ENCODE data around the gene FREY1. TPM values are rescaled to one million over a fixed set of nuclear protein-coding genes. Genes with fewer than 3 reads are reported as not detected.

Gene FREY1
- polyA plus RNA-seq, 3 donors = 0.37 TPM; not detected in 2

- Mint-ChIP-seq H3K4me1 (peaks cover 20% of the 10 kb centered on the region), H3K36me3 (peaks cover 81 to 94% of the 10 kb centered on the region in 2 donors)
Measured at GRCh38 chr11:45860764-45861510, 46.1 kb downstream of the FREY1 start.

GRCh38 chr11:45860348-45860747, 46.7 kb downstream of the FREY1 start:
- Mint-ChIP-seq H3K9me3 (no peaks in the 10 kb centered on the region), H3K27ac (peak overlapping the region in 3 of 7 donors; percentile 31 to 72 (median 64)), H3K4me3 (no peak overlapping the region), H3K4me1 (peaks cover 20% of the 10 kb centered on the region), H3K36me3 (peaks cover 81 to 94% of the 10 kb centered on the region in 2 donors), H3K27me3 (ENCODE audit: low read depth in 3 of 3) (no peaks in the 10 kb centered on the region)
- Histone ChIP-seq H3K4me2 (replicated peaks; ENCODE audit: extremely low read depth, low read length, poor library complexity, severe bottlenecking) (no peak overlapping the region), H3K4me1 (ENCODE audit: control insufficient read depth in 1 of 2, insufficient read depth in 2 of 2, low read length in 2 of 2) (peaks cover 19 to 22% of the 10 kb centered on the region in 2 donors), H4K20me1 (ENCODE audit: insufficient read depth, low read length) (peaks cover 42% of the 10 kb centered on the region), H3K9me3 (replicated peaks in 1 of 2; ENCODE audit: control insufficient read depth in 1 of 2, insufficient read depth in 1 of 2, low read length in 2 of 2) (no peaks in the 10 kb centered on the region), H2AFZ (ENCODE audit: insufficient read depth, low read depth, low read length, poor library complexity, severe bottlenecking) (no peak overlapping the region), H3K27ac (ENCODE audit: low read depth in 1 of 2, low read length in 2 of 2) (no peak overlapping the region), H3K9ac (ENCODE audit: insufficient read depth, low read length, poor library complexity, severe bottlenecking) (no peak overlapping the region), H3K4me3 (replicated peaks in 1 of 3; ENCODE audit: low read depth in 2 of 3, low read length in 3 of 3) (no peak overlapping the region), H3K79me2 (ENCODE audit: insufficient read depth, low read length) (no peaks in the 10 kb centered on the region), H3K36me3 (replicated peaks in 1 of 2; ENCODE audit: control insufficient read depth in 1 of 2, insufficient read depth in 2 of 2, low read length in 2 of 2) (peaks cover 71 to 99% of the 10 kb centered on the region in 2 donors), H3K27me3 (ENCODE audit: control insufficient read depth in 2 of 2, insufficient read depth in 2 of 2, low read length in 2 of 2) (no peaks in the 10 kb centered on the region)
- TF ChIP-seq, protein P1, sequence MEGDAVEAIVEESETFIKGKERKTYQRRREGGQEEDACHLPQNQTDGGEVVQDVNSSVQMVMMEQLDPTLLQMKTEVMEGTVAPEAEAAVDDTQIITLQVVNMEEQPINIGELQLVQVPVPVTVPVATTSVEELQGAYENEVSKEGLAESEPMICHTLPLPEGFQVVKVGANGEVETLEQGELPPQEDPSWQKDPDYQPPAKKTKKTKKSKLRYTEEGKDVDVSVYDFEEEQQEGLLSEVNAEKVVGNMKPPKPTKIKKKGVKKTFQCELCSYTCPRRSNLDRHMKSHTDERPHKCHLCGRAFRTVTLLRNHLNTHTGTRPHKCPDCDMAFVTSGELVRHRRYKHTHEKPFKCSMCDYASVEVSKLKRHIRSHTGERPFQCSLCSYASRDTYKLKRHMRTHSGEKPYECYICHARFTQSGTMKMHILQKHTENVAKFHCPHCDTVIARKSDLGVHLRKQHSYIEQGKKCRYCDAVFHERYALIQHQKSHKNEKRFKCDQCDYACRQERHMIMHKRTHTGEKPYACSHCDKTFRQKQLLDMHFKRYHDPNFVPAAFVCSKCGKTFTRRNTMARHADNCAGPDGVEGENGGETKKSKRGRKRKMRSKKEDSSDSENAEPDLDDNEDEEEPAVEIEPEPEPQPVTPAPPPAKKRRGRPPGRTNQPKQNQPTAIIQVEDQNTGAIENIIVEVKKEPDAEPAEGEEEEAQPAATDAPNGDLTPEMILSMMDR (IDR thresholded peaks at IDR 0.05) = no peak
- intact Hi-C loops (cut with micrococcal nuclease) = no loop called here
- DNase-seq = no peak
- WGBS (ENCODE audit: insufficient coverage) = 100% methylated on average over 3 of the region's 5 CpGs

More at GRCh38 chr11:45860764-45861510, 46.1 kb downstream of the FREY1 start:
- H3K4me3 ChIP-seq (replicated peaks in 1 of 3; ENCODE audit: low read depth in 2 of 3, low read length in 3 of 3) = no peak overlapping the region
- no peak overlapping the region for H3K4me2 ChIP-seq (replicated peaks; ENCODE audit: extremely low read depth, low read length, poor library complexity, severe bottlenecking)
- no peak overlapping the region for H3K9ac ChIP-seq (ENCODE audit: insufficient read depth, low read length, poor library complexity, severe bottlenecking)
- peaks cover 74 to 99% of the 10 kb centered on the region in 2 donors for H3K36me3 ChIP-seq (replicated peaks in 1 of 2; ENCODE audit: control insufficient read depth in 1 of 2, insufficient read depth in 2 of 2, low read length in 2 of 2)
- intact Hi-C loops (cut with micrococcal nuclease) = no loop called here
- WGBS (ENCODE audit: insufficient coverage) = 94% methylated on average over 3 of the region's 10 CpGs
- TF ChIP-seq, protein P1 (IDR thresholded peaks at IDR 0.05) = no peak
- no peaks in the 10 kb centered on the region for H3K79me2 ChIP-seq (ENCODE audit: insufficient read depth, low read length)
- H2AFZ ChIP-seq (ENCODE audit: insufficient read depth, low read depth, low read length, poor library complexity, severe bottlenecking) = no peak overlapping the region
- no peaks in the 10 kb centered on the region for H3K9me3 ChIP-seq (replicated peaks in 1 of 2; ENCODE audit: control insufficient read depth in 1 of 2, insufficient read depth in 1 of 2, low read length in 2 of 2)
- H3K27ac ChIP-seq (ENCODE audit: low read depth in 1 of 2, low read length in 2 of 2) = no peak overlapping the region
- no peaks in the 10 kb centered on the region for H3K27me3 ChIP-seq (ENCODE audit: control insufficient read depth in 2 of 2, insufficient read depth in 2 of 2, low read length in 2 of 2)
- no peaks in the 10 kb centered on the region for H3K27me3 Mint-ChIP-seq (ENCODE audit: low read depth in 3 of 3)
- H3K27ac Mint-ChIP-seq = peak overlapping the region in 3 of 7 donors; percentile 25 to 72 (median 64)
- peaks cover 19 to 22% of the 10 kb centered on the region in 2 donors for H3K4me1 ChIP-seq (ENCODE audit: control insufficient read depth in 1 of 2, insufficient read depth in 2 of 2, low read length in 2 of 2)
- peaks cover 36% of the 10 kb centered on the region for H4K20me1 ChIP-seq (ENCODE audit: insufficient read depth, low read length)
- DNase-seq = no peak
- H3K9me3 Mint-ChIP-seq = no peaks in the 10 kb centered on the region
- peak overlapping the region in 1 of 2 donors; percentile 20 for H3K4me3 Mint-ChIP-seq
